HL-60 (cell line): ENCODE results near the gene FRS3.

Experiments
- DNase-seq, 2 experiments: peaks; one replicate each; pipeline ENCODE4 v3.0.0-alpha.2; 2010 to 2020; ENCODE audit warnings: low read depth in 1 of 2, low spot score in 1 of 2
- H3K27ac ChIP-seq: fragments of 250-450 bp; sonication (Bioruptor Pico); replicated peaks from 2 replicates; pipeline ENCODE4 v1.5.1; 2020; ENCODE audit warnings: mild to moderate bottlenecking, moderate library complexity
- H3K27me3 ChIP-seq: fragments of 250-450 bp; sonication (Bioruptor Pico); 2 replicates; pipeline ENCODE4 v1.5.1; 2021; ENCODE audit warnings: mild to moderate bottlenecking, moderate library complexity; ENCODE audit not compliant: insufficient read depth, poor library complexity, severe bottlenecking
- H3K4me3 ChIP-seq: replicated peaks from 2 replicates; pipeline ENCODE4 v1.5.1; 2011; ENCODE audit warnings: mild to moderate bottlenecking, control low read depth, low read length; ENCODE audit not compliant: insufficient read depth
- CTCF ChIP-seq: IDR thresholded peaks from one replicate; pipeline ENCODE4 v1.5.1; 2011; ENCODE audit warnings: low read length, control low read depth, inconsistent platforms; ENCODE audit not compliant: insufficient read depth
- GABPA ChIP-seq: IDR thresholded peaks from 2 replicates; pipeline ENCODE4 v1.6.1; 2012; ENCODE audit warnings: low read depth
- POLR2AphosphoS5 ChIP-seq: IDR thresholded peaks from 2 replicates; pipeline ENCODE4 v1.6.1; 2012; ENCODE audit warnings: low read depth
- REST ChIP-seq: IDR thresholded peaks from 2 replicates; pipeline ENCODE4 v1.6.1; 2012; ENCODE audit warnings: low read depth; ENCODE audit not compliant: insufficient replicate concordance
- SPI1 ChIP-seq: IDR thresholded peaks from 2 replicates; pipeline ENCODE4 v1.6.1; 2012; ENCODE audit warnings: low read depth, mild to moderate bottlenecking, borderline replicate concordance

FRS3 gene

GRCh38 chr6:41784581-41785171 is 5.0 kb upstream of the FRS3 start:
- no peaks in the 10 kb centered on the region for H3K27me3 ChIP-seq
- no peak overlapping the region for H3K4me3 ChIP-seq
- peak; percentile 72; the same call in 1 of the 2 replicates for TF ChIP-seq SPI1
- TF ChIP-seq REST, result no peak
- TF ChIP-seq CTCF, result no peak
- no peak for TF ChIP-seq GABPA
- no peak for TF ChIP-seq POLR2AphosphoS5
- H3K27ac ChIP-seq, result no peak overlapping the region
- no peak for DNase-seq

- TF ChIP-seq REST (no peak), CTCF (no peak), POLR2AphosphoS5 (no peak), GABPA (no peak), SPI1 (no peak)
- no peak overlapping the region for H3K4me3 ChIP-seq
- no peak overlapping the region for H3K27ac ChIP-seq
Observed at GRCh38 chr6:41783106-41783780, 3.5 kb upstream of the FRS3 start.

DNA sequence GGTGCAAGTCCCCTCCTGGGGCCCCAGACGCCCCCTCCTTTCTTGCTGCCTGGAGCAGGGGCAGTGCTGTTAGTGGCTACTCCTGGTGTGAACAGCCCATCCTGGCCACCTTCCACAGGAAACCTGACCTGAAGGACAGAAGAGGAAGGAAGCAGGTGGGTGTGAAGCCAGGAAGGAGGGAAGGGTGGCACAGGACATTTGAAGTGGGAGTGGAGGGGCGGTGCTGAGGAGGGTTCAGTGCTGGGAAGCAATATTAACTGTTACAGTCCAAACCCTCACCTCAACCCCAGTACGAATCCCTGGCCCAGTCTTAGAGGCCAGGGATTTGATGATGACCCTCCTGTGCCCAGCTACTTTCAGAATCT is 1.6 kb upstream of the FRS3 start:
- Histone ChIP-seq H3K27me3 (no peaks in the 10 kb centered on the region), H3K4me3 (no peak overlapping the region), H3K27ac (no peak overlapping the region)
- TF ChIP-seq SPI1 (no peak), GABPA (no peak), POLR2AphosphoS5 (no peak), CTCF (no peak)
- no peak for DNase-seq

More at GRCh38 chr6:41783106-41783780, 3.5 kb upstream of the FRS3 start:
- H3K27me3 ChIP-seq, result no peaks in the 10 kb centered on the region
- DNase-seq, result no peak
